C4-2B (cell line): ENCODE results near the gene JPT1.

Source experiments
- H3K27ac ChIP-seq: fragments of 450-650 bp; 2 replicates; pipeline ENCODE4 v1.5.1; 2017
- CTCF ChIP-seq: fragments of 450-650 bp; conservative IDR thresholded peaks from 2 replicates; pipeline ENCODE4 v1.5.1; 2017; ENCODE audit warnings: mild to moderate bottlenecking
- ZFX ChIP-seq: fragments of 450-650 bp; IDR thresholded peaks from 2 replicates; pipeline ENCODE4 v1.6.1; 2017

The JPT1 gene

GRCh38 chr17:75125984-75126383 is 28.3 kb downstream of the JPT1 start:
- no peak overlapping the region for H3K27ac ChIP-seq
- no peak for TF ChIP-seq CTCF
- TF ChIP-seq ZFX: no peak

- H3K27ac ChIP-seq: no peak overlapping the region
- TF ChIP-seq CTCF (no peak), ZFX (no peak)
These were observed 29.5 kb downstream of the JPT1 start for GRCh38 chr17:75124819-75125162.

GRCh38 chr17:75124041-75124818 is 30.1 kb downstream of the JPT1 start:
- H3K27ac ChIP-seq: no peak overlapping the region
- no peak for TF ChIP-seq ZFX
- TF ChIP-seq CTCF: no peak

GRCh38 chr17:75118307-75118706 is 36.0 kb downstream of the JPT1 start:
- H3K27ac ChIP-seq: no peak overlapping the region
- TF ChIP-seq CTCF: no peak
- no peak for TF ChIP-seq ZFX

GRCh38 chr17:75116737-75117136 is 37.6 kb downstream of the JPT1 start:
- TF ChIP-seq CTCF: no peak

GRCh38 chr17:75115555-75115954 is 38.8 kb downstream of the JPT1 start:
- TF ChIP-seq ZFX: no peak
- TF ChIP-seq CTCF: no peak
- no peak overlapping the region for H3K27ac ChIP-seq

More at GRCh38 chr17:75116737-75117136, 37.6 kb downstream of the JPT1 start:
- H3K27ac ChIP-seq: no peak overlapping the region

GRCh38 chr17:75114552-75115314 is 39.6 kb downstream of the JPT1 start:
- no peak for TF ChIP-seq CTCF
- no peak for TF ChIP-seq ZFX
- H3K27ac ChIP-seq: peak overlapping the region; percentile 36
